NB4 (cell line): ENCODE data around the gene CCDC177.
"Not testable (repeated sequence)": the region's sequence is repeated elsewhere in the genome, so short reads cannot be mapped to it uniquely, and the experiment has no call there.

Experiments
- DNase-seq: peaks from one replicate; pipeline ENCODE4 v3.0.0; 2010; ENCODE audit warnings: low read depth
- H3K4me3 ChIP-seq: one replicate; pipeline ENCODE4 v1.5.1; 2011; ENCODE audit warnings: mild to moderate bottlenecking, low read depth, low read length, moderate library complexity
- MAX ChIP-seq: IDR thresholded peaks from 2 replicates; pipeline ENCODE4 v1.6.1; 2011; ENCODE audit warnings: low read depth, low read length
- MYC ChIP-seq: IDR thresholded peaks from 2 replicates; pipeline ENCODE4 v1.6.1; 2011; ENCODE audit warnings: low read depth, low read length
- POLR2A ChIP-seq: IDR thresholded peaks from 2 replicates; pipeline ENCODE4 v1.6.1; 2011; ENCODE audit warnings: mild to moderate bottlenecking; ENCODE audit not compliant: insufficient read length; ENCODE audit errors: extremely low read depth
- TF ChIP-seq, protein P1 (sequence below): IDR thresholded peaks from one replicate; pipeline ENCODE4 v1.5.1; 2012; ENCODE audit warnings: low read depth, low read length

Gene CCDC177

GRCh38 chr14:69606258-69607184 is 31.9 kb upstream of the CCDC177 start:
- H3K4me3 ChIP-seq: no peak overlapping the region
- TF ChIP-seq MAX (no peak), POLR2A (no peak), MYC (no peak)
- TF ChIP-seq, protein P1, sequence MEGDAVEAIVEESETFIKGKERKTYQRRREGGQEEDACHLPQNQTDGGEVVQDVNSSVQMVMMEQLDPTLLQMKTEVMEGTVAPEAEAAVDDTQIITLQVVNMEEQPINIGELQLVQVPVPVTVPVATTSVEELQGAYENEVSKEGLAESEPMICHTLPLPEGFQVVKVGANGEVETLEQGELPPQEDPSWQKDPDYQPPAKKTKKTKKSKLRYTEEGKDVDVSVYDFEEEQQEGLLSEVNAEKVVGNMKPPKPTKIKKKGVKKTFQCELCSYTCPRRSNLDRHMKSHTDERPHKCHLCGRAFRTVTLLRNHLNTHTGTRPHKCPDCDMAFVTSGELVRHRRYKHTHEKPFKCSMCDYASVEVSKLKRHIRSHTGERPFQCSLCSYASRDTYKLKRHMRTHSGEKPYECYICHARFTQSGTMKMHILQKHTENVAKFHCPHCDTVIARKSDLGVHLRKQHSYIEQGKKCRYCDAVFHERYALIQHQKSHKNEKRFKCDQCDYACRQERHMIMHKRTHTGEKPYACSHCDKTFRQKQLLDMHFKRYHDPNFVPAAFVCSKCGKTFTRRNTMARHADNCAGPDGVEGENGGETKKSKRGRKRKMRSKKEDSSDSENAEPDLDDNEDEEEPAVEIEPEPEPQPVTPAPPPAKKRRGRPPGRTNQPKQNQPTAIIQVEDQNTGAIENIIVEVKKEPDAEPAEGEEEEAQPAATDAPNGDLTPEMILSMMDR: no peak
- peak; percentile 44 for DNase-seq

- no peak overlapping the region for H3K4me3 ChIP-seq
- TF ChIP-seq, protein P1: no peak
- TF ChIP-seq MYC (no peak), POLR2A (no peak), MAX (no peak)
- DNase-seq: no peak
Measured at GRCh38 chr14:69605738-69606137, 31.1 kb upstream of the CCDC177 start.

DNA sequence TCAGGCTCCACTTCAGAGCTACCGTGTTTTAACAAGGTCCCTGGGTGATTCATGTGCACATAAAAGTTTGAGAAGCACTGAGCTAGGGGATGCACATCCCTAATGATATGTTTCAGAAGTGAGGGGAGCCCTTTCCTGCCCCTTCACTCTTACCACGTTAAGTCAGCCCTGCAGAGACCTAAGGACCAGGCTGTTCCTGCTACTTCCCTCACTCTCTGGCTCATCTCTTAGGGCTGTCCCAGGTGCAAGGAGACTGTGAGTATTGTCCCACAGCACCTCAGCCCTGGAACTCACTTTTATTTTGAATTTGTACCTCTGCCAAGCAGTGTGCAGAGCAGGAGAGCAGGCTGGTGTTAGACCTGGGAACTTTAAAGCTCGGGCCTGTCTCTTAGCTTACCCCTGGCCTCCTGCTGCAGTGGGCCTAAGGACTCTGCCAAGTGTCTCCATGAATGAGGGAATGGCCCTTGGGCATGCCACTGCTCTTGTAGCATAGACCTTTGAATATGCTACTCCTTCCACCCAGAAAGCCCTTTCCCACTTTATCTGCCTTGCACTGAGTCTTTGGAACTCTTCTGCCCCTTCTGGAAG is 25.7 kb upstream of the CCDC177 start:
- TF ChIP-seq MAX (no peak), MYC (no peak), POLR2A (no peak)
- TF ChIP-seq, protein P1: no peak
- H3K4me3 ChIP-seq: no peak overlapping the region
- no peak for DNase-seq

GRCh38 chr14:69599431-69599830 is 24.8 kb upstream of the CCDC177 start:
- not testable (repeated sequence) for H3K4me3 ChIP-seq, DNase-seq

GRCh38 chr14:69595336-69595735 is 20.7 kb upstream of the CCDC177 start:
- TF ChIP-seq, protein P1: no peak
- no peak for TF ChIP-seq POLR2A

GRCh38 chr14:69594846-69595245 is 20.2 kb upstream of the CCDC177 start:
- TF ChIP-seq, protein P1: no peak
- TF ChIP-seq POLR2A (no peak), MYC (no peak), MAX (no peak)
- no peak overlapping the region for H3K4me3 ChIP-seq
- DNase-seq: no peak

More at GRCh38 chr14:69595336-69595735, 20.7 kb upstream of the CCDC177 start:
- no peak overlapping the region for H3K4me3 ChIP-seq
- no peak for DNase-seq
